ENCODE data around the gene MYOD1.

DNA sequence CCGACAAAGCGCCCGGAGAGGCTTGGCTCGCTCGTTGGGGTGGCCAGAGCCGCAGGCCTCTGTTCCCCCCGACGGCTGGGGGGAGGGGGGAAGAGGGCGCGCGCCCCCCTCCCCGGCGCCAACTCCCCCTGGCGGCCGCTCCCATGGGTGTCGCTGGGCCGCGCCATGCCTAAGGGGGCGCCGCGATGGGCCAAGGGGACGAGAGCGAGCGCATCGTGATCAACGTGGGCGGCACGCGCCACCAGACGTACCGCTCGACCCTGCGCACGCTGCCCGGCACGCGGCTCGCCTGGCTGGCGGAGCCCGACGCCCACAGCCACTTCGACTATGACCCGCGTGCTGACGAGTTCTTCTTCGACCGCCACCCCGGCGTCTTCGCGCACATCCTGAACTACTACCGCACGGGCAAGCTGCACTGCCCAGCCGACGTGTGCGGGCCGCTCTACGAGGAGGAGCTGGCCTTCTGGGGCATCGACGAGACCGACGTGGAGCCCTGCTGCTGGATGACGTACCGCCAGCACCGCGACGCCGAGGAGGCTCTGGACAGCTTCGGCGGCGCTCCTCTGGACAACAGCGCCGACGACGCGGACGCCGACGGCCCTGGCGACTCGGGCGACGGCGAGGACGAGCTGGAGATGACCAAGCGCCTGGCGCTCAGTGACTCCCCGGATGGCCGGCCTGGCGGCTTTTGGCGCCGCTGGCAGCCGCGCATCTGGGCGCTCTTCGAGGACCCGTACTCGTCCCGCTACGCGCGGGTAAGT is 16.6 kb downstream of the MYOD1 start:
- TF ChIP-seq REST (IDR thresholded peaks at IDR 0.05; ENCODE audit: insufficient read depth in 1 of 2, low read depth in 2 of 2, low read length in 2 of 2) = no peak
- TF ChIP-seq SIN3A (IDR thresholded peaks at IDR 0.05; ENCODE audit: borderline replicate concordance, insufficient read depth, low read length) = no peak
- TF ChIP-seq TAF1 (IDR thresholded peaks at IDR 0.05; ENCODE audit: borderline replicate concordance, insufficient read depth, low read length) = no peak
- TF ChIP-seq POLR2AphosphoS5 (IDR thresholded peaks at IDR 0.05; ENCODE audit: low read depth, low read length) = no peak

Measured in PFSK-1 (cell line).